K562 (cell line): Measurements from ENCODE around the gene RAP1GAP2. TPM values are rescaled to one million over a fixed set of nuclear protein-coding genes. Genes with fewer than 3 reads are reported as not detected.
A peak's percentile ranks its signal among the peaks of the same experiment; 100 is the strongest.

Experiments used
- ATAC-seq: fragments of 200-7000 bp; cut with Tn5 transposase; 3 replicates; pipeline ENCODE4 v1.9.1; 2020; ENCODE audit warnings: moderate library complexity
- BruUV-seq: library from RNA; stranded (reverse); fragments of 400-500 nt; replicated peaks from 2 replicates; lab custom pipeline; 2021; lab: Mats Ljungman, UMichigan
- CTCF ChIA-PET: fragments of 300-600 bp; formaldehyde crosslinking; extraction: SDS; loops from one replicate; lab custom pipeline; 2021; ENCODE audit warnings: low intra/inter-chr PET ratio; lab: Yijun Ruan, JAX
- POLR2A ChIA-PET: fragments of 300-600, 350-650 bp; sonication (Branson Sonifier 250); formaldehyde crosslinking; extraction: SDS; loops from one replicate; lab custom pipeline; 2021; ENCODE audit warnings: antibody characterized with exemption, inconsistent platforms; lab: Yijun Ruan, JAX
- DNase-seq, 4 experiments: peaks; one replicate each; pipeline versions ENCODE4 v3.0.0 to v3.0.0-alpha.2; 2011 to 2018; ENCODE audit warnings: low spot score in 3 of 4, mixed read lengths in 3 of 4; ENCODE audit errors: extremely low read depth in 1 of 4
- FAIRE-seq: peaks from 2 replicates; lab custom pipeline; 2011; peaks lifted over from hg19 to GRCh38; lab: Jason Lieb, UNC
- H2AFZ ChIP-seq: 2 replicates; pipeline ENCODE4 v1.6.0; 2011; ENCODE audit warnings: low read depth, low read length, control low read depth, inconsistent platforms
- H3K27ac ChIP-seq: fragments of 200-600 bp; 3 replicates; pipeline ENCODE4 v1.8.0; 2011; ENCODE audit warnings: low read depth, mild to moderate bottlenecking, control low read depth, inconsistent platforms, low read length, moderate library complexity, mixed read lengths; ENCODE audit errors: extremely low read depth
- H3K27me3 ChIP-seq, 2 experiments: fragments of 300-600 bp in 1 of 2; 2 replicates in 1 of 2; 3 replicates in 1 of 2; pipeline versions ENCODE4 v1.6.0 to v1.8.0; 2011; ENCODE audit warnings: inconsistent platforms in 2 of 2, low read length in 2 of 2, mild to moderate bottlenecking in 1 of 2, mixed read lengths in 1 of 2, moderate library complexity in 1 of 2; ENCODE audit not compliant: control insufficient read depth in 2 of 2, insufficient read depth in 2 of 2
- H3K36me3 ChIP-seq: fragments of 300-600 bp; 3 replicates; pipeline ENCODE4 v1.8.0; 2011; ENCODE audit warnings: mild to moderate bottlenecking, low read length, inconsistent platforms; ENCODE audit not compliant: control insufficient read depth, insufficient read depth
- H3K4me1 ChIP-seq, 2 experiments: fragments of 200-600 bp in 1 of 2; replicated peaks in 1 of 2; 2 replicates in 1 of 2; 3 replicates in 1 of 2; pipeline versions ENCODE4 v1.5.1 to v1.8.0; 2011; ENCODE audit warnings: inconsistent platforms in 2 of 2, low read length in 2 of 2, mild to moderate bottlenecking in 1 of 2, mixed read lengths in 1 of 2, moderate library complexity in 1 of 2; ENCODE audit not compliant: control insufficient read depth in 2 of 2, insufficient read depth in 2 of 2
- H3K4me2 ChIP-seq: 2 replicates; pipeline ENCODE4 v1.6.1; 2011; ENCODE audit warnings: low read length, control low read depth, inconsistent platforms, mixed read lengths; ENCODE audit not compliant: insufficient read depth
- H3K4me3 ChIP-seq: fragments of 200-600 bp; sonication (generic), shearing (Covaris generic); 2 replicates; pipeline ENCODE4 v1.5.1; 2016; ENCODE audit warnings: control low read depth, inconsistent platforms
- H3K79me2 ChIP-seq: fragments of 200-600 bp; 3 replicates; pipeline ENCODE4 v1.8.0; 2011; ENCODE audit warnings: low read length, inconsistent platforms; ENCODE audit not compliant: control insufficient read depth, insufficient read depth
- H3K9ac ChIP-seq, 2 experiments: 2 replicates each; pipeline versions ENCODE4 v1.6.0 to v1.6.1; 2011; ENCODE audit warnings: low read depth in 2 of 2, low read length in 2 of 2, control low read depth in 1 of 2, inconsistent platforms in 1 of 2, mild to moderate bottlenecking in 1 of 2, mixed read lengths in 1 of 2; ENCODE audit not compliant: insufficient read depth in 1 of 2
- H3K9me1 ChIP-seq: one replicate; pipeline ENCODE4 v1.6.0; 2011; ENCODE audit warnings: inconsistent platforms, mild to moderate bottlenecking, low read length, moderate library complexity; ENCODE audit not compliant: control insufficient read depth, insufficient read depth
- H3K9me3 ChIP-seq: replicated peaks from 2 replicates; pipeline ENCODE4 v1.5.1; 2011; ENCODE audit warnings: low read depth, low read length, inconsistent platforms; ENCODE audit not compliant: control insufficient read depth, insufficient read depth
- H4K20me1 ChIP-seq: replicated peaks from 2 replicates; pipeline ENCODE4 v1.6.1; 2011; ENCODE audit warnings: low read length, inconsistent platforms, mixed read lengths; ENCODE audit not compliant: control insufficient read depth, insufficient read depth
- ARID2 ChIP-seq: fragments of 450-650 bp; IDR thresholded peaks from 2 replicates; pipeline ENCODE4 v1.6.1; 2017; ENCODE audit warnings: antibody characterized with exemption, mild to moderate bottlenecking
- CBX3 ChIP-seq, 2 experiments: IDR thresholded peaks; 1 replicate in 1 of 2; 2 replicates in 1 of 2; pipeline ENCODE4 v1.6.1; 2012; ENCODE audit warnings: inconsistent platforms in 2 of 2, low read length in 2 of 2, borderline replicate concordance in 1 of 2, control low read depth in 1 of 2
- GATAD2A ChIP-seq: fragments of 450-650 bp; IDR thresholded peaks from 2 replicates; pipeline ENCODE4 v1.6.1; 2017
- TAL1 ChIP-seq: fragments of 450-650 bp; IDR thresholded peaks from 2 replicates; pipeline ENCODE4 v1.6.1; 2016; ENCODE audit warnings: mild to moderate bottlenecking
- TFAP4 ChIP-seq: sonication (generic); formaldehyde crosslinking; IDR thresholded peaks from 2 replicates; pipeline ENCODE4 v1.8.0; 2022; ENCODE audit warnings: missing genetic modification reagents, mild to moderate bottlenecking, moderate library complexity, borderline replicate concordance
- ZNF197 ChIP-seq: fragments of 200-800 bp; sonication (Bioruptor generic); IDR thresholded peaks from 2 replicates; pipeline ENCODE4 v1.6.1; 2016; ENCODE audit warnings: low read depth, missing genetic modification characterization, missing compliant biosample characterization
- ZNF316 ChIP-seq: fragments of 450-650 bp; IDR thresholded peaks from 2 replicates; pipeline ENCODE4 v1.6.1; 2016
- ZNF609 ChIP-seq: sonication (generic); formaldehyde crosslinking; IDR thresholded peaks from 2 replicates; pipeline ENCODE4 v1.8.1; 2023; ENCODE audit warnings: missing genetic modification reagents, mild to moderate bottlenecking, borderline replicate concordance
- WGBS: fragments of 100-300 bp; shearing (Covaris generic); methylation state at CpG from one replicate; pipeline ENCODE4 v1.1.6; 2016; ENCODE audit warnings: low coverage, mixed read lengths; ENCODE audit not compliant: insufficient coverage; ENCODE audit errors: missing lambda C conversion rate; 5-methylcytosine and 5-hydroxymethylcytosine counted together
- in situ Hi-C: fragments of 300-500 bp; cut with MboI; formaldehyde crosslinking; loops from 4 replicates; pipeline ENCODE4 v1.15.0; 2018; ENCODE audit warnings: inconsistent platforms, mixed read lengths
- intact Hi-C: fragments of 100-400 bp; cut with micrococcal nuclease; formaldehyde crosslinking; loops from 2 replicates; pipeline ENCODE4 v1.14.2; 2022
- polyA plus RNA-seq, 8 experiments: library from polyadenylated mRNA; depleted of rRNA in 4 of 8; stranded (reverse) in 5 of 8; unstranded in 3 of 8; fragments of >200 nt; fragmentation: Nextera tagmentation in 2 of 8; fragmentation: Illumina TruSeq in 1 of 8; extraction: Ambion mirVana in 2 of 8; extraction: Trizol in 1 of 8; gene quantifications; 2 replicates each; pipeline versions ENCODE4 v1.2.1 to v1.2.3, GENCODE V29; 2011 to 2014; ENCODE audit warnings: inconsistent platforms in 1 of 8, missing spikeins in 1 of 8
- total RNA-seq, 7 experiments: library from RNA; depleted of rRNA in 6 of 7; stranded (reverse); fragments of >200 nt in 6 of 7; fragmentation: Illumina TruSeq in 2 of 7; extraction: Trizol in 2 of 7; gene quantifications; 2 replicates each; pipeline versions ENCODE4 v1.2.1 to v1.2.3, GENCODE V29; 2011 to 2021; ENCODE audit warnings: low replicate concordance in 1 of 7

Gene RAP1GAP2
- total and polyA plus RNA-seq, 9 of the 15 experiments (the other 6 are each of a cell fraction or from before 2014, with no cell fraction given): 0.01 to 1.3 (median 0.42) TPM; not detected in 1

- TF ChIP-seq ZNF609 (CRISPR knock-in tag) (no peak), GATAD2A (no peak), ZNF197 (no peak), TAL1 (no peak), CBX3 (IDR thresholded peaks at IDR 0.05; ENCODE audit: borderline replicate concordance in 1 of 2, low read length in 2 of 2) (0 out of 3 replicates have a peak, but pooled peaks of 1 of the 2 experiments have one; percentile 26)
- TF ChIP-seq, all 486 proteins: peak for 3
These were observed 247.6 kb downstream of the RAP1GAP2 start (continued) for GRCh38 chr17:3043737-3044365.

- ChIA-PET POLR2A (no interaction called here), CTCF (no interaction called here)
- H3K27ac ChIP-seq: no peak overlapping the region
- H3K9me1 ChIP-seq: no peaks in the 10 kb centered on the region
- H2AFZ ChIP-seq: no peak overlapping the region
- in situ Hi-C loops (no loop called here), intact Hi-C loops (loop anchor here (10.0 kb wide), 1 partner anchor 638 kb away; no protein-coding TSS in a partner anchor)
- BruUV-seq: no TSS peak
- H3K9ac ChIP-seq: no peak overlapping the region
- no peak for TF ChIP-seq ARID2
- TF ChIP-seq ZNF316: peak; percentile 54
- TF ChIP-seq TFAP4 (CRISPR knock-in tag): no peak
- DNase-seq: no peak
- no peaks in the 10 kb centered on the region for H4K20me1 ChIP-seq
- H3K4me2 ChIP-seq: no peak overlapping the region
- H3K27me3 ChIP-seq: 0 out of 5 replicates have a peak, but pooled peaks cover 0 to 5% of the 10 kb centered on the region in 2 experiments
- 2% methylated on average over 3 of the region's 3 CpGs for WGBS
- H3K9me3 ChIP-seq: no peaks in the 10 kb centered on the region
- ATAC-seq: no peak
- no peak for FAIRE-seq
- no peaks in the 10 kb centered on the region for H3K36me3 ChIP-seq
- no peaks in the 10 kb centered on the region for H3K79me2 ChIP-seq
- H3K4me1 ChIP-seq: peaks cover 0 to 9% of the 10 kb centered on the region in 2 experiments; a peak in 2 of 5 replicates
- no peak overlapping the region for H3K4me3 ChIP-seq
These were observed 250.5 kb downstream of the RAP1GAP2 start for GRCh38 chr17:3046753-3047152.
